ENCODE results near the gene PROK2.
A peak's percentile ranks its signal among the peaks of the same experiment; 100 is the strongest.

The PROK2 gene, protein sequence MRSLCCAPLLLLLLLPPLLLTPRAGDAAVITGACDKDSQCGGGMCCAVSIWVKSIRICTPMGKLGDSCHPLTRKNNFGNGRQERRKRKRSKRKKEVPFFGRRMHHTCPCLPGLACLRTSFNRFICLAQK

DNA sequence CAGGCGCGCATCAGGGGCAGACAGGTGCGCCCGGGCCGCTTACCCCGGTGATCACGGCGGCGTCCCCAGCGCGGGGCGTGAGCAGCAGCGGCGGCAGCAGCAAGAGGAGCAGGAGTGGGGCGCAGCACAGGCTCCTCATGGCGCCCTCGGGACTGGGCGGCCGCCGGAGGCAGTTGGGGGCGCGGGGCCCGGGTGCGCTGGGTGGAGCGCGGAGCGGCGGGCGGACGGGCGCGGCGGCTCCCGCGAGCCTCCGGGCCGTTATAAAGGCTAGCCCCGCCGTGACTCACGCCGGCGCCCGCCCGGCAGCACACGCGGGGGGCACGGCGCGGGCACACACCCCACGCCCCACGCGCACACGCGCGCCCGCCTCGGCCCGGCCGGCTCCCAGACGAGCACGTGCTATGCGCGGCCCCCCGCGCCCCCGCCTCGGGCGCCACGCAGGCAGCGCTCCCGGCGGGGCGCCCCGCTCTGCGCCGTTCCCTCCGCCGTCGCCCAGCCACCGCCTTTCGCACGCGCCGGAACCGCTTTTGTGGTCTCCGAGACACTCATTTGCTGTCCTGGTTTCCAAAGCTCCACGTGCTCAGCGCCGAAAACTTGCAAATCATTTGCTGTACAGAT lies at the start of gene PROK2:
Gene PROK2 (minus strand): TSS at position 235 of the 618 bp plus-strand sequence. CDS start 96 bp downstream, at position 139.
- DNase-seq = peak; percentile 20 to 31

DNA sequence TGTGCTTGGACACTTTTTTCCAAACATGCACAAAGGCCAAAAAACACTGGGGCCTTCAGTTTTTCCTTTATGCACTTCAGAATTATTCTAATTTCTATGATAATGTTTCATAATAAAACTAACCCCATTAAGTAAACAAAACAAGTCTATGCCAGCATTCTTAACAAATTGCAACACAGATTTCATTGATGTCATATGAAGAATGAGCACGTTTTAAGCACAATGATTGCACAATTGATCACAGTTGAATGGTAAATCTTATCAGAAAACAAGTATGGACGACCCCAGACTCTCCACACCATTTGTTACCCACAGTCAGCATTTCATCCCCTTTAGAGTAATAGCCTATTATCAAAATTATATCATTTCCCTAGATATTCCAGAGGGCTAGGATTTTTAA lies 46.7 kb upstream of the PROK2 start:
- DNase-seq = no peak

DNA sequence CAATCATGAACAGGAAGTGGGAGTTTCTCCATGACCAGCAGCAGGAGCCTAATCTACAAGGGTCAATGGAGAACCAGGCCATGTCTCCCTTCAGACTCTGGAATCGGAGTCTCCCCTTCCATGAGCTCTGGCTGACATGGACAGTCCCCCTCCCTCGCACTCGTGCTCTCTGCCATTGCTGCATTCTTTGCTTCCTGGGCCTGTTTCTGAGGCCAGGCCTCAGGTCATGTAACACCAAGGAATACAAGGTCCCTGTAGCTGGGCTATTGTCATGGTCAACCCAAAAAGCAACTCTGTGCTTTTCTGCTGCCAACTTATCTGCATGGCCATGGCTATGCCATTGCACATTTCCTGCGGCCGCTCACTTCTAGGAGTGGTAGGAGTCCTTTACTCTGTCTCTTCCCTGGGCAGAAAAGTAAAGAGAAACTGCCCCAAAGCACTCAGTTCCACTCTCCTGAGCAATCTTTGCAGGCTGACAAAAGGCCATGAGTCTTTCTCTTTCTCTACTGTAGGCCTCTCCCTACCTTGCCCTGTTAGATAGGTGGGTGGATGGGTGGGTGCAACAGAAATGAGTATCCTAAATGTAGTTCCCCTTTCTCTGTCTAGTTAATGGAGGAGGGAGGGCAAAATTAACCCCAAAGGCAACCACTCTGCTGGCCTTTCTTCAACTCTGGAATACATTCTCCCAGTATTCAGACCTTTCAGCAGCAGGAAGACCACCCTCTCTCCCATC lies 40.8 kb upstream of the PROK2 start:
- DNase-seq = no peak

DNA sequence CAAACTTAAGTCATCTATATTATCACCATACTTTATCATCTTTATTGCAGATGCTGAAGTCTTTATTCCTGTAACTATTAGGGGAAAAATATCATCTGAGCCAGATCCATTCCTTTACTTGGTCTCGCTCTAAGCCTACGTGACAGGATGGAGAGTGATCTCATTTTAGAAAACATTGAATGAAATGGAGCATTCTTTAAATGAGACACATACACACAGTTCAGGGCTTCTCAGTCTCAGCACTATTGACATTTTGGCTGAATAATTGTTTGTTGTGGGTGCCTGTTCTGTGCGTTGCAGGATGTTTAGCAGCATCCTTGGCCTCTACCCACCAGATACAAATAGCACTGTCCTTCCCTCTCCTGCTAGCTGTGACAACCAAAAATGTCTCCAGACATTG lies 36.2 kb upstream of the PROK2 start:
- no peak for DNase-seq

DNA sequence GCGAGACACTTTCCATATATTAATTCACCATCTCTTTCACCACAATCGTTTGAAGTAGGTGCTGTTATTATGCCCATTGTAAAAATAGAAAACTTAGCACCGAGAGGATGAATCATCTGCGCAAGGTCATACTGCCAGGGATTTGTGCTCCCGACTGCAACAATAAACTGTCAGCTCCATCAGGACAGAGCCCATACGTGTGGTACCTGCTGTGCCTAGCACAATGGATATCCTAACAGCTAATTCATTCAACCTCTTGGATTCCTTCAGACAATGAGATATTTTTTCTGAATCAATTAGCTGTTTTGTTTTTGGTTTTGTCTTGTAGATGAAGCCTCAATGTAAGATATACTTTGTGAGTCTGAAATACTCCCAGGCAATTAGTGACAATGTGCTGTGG lies 32.3 kb upstream of the PROK2 start:
- DNase-seq = no peak

DNA sequence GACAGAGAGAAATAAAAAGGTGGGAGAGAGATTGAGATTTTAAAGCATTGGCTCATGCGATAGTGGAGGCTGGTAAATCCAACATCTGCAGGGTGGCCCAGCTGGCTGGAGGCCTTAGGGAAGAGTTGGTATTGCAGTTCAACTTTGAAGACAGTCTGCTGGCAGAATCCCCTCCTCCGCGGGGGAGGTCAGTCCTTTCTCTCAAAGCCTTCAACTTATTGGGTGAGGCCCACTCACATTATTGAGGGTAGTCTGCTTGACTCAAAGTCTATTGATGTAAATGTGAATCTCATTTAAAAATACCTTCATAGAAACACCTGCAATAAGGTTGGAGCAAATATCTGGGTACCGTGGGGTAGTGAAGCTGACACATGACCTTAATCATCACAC lies 31.8 kb upstream of the PROK2 start:
- no peak for DNase-seq

DNA sequence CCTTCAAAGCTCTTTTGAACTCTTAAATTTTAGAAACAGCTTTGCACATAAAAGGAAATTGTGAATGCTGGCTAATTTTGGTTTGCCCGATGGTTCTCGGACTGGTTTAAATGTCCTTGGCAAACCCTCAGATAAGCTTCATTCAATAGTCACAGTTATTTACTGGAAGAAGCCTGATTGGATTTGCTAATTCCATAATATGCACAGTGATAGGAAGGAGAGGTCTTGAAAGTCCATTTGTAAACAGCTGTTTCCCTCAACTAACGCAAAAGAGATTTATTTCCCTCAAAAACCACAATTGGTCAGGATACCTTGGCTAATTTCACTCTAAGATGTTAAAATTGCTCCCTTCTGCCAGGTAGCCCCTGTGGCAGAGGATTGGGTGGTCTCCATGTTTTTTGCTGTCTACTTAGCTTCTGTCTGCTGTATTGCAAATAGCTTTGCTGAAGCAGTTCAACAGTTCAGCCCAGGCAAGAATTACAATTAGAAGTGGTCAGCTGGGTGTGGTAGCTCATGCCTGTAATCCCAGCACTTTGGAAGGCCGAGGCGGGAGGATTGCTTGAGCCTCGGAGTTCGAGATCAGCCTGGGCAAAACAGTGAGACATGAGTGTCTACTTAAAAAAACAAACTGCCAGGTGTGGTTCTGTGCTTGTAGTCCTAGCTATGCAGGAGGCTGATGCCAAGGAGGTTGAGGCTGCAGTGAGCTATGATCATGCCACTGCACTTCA lies 30.6 kb upstream of the PROK2 start:
- no peak for DNase-seq

DNA sequence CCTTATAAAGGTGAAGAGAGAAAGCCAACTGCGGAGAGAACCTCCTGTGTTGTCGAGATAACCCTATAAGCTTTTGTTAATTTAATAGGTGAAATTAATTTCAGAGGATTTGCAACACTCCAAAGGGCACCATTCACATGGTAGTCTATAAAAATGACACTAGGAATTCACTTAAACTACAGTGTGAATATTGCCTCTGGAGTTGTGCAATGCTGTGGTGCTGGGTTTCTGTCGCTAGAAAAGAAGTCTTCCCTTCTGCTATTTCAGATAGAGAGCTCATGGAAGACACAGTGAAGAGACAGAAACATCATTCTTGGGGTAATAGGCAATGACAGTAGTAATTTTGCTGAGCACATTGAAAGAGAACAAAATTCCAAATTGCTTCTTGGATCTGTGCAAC lies 28.8 kb upstream of the PROK2 start:
- DNase-seq = no peak

DNA sequence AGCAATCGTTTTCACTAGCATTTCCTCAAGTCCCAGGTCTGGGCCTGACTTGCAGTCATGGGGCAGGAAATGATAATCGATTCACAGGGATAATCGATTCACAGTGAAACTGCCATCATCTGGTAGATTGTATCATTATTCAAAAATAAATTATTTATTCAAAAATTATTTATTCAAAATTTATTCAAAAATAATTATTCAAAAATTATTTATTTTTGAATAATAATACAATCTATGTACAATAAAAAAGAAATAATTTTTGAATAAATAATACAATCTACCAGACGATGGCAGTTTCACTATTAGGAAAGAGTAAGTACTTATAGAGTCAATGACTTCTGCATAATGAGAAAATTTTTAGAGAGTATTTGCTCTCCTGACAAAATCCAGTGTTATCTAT lies 28.1 kb upstream of the PROK2 start:
- DNase-seq = no peak

DNA sequence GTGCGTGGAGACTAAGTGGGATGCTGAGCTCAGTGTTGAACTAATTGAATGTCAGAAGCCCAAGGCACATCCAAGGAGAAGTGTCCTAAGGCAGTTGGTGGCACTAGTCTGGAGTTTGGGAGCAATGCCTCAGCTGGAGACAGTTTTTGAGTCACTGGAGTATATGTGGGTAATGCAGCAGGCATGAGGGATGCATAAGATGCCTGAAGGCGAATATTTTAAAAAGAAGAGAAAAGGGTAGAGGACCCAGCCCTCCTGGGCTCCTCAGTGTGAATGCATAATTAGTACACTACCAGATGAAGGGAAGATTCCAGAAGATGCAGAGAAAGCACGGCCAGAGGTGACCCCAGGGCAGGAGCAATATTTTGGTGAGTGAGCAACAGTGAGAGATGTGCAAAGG lies 25.1 kb upstream of the PROK2 start:
- no peak for DNase-seq

DNA sequence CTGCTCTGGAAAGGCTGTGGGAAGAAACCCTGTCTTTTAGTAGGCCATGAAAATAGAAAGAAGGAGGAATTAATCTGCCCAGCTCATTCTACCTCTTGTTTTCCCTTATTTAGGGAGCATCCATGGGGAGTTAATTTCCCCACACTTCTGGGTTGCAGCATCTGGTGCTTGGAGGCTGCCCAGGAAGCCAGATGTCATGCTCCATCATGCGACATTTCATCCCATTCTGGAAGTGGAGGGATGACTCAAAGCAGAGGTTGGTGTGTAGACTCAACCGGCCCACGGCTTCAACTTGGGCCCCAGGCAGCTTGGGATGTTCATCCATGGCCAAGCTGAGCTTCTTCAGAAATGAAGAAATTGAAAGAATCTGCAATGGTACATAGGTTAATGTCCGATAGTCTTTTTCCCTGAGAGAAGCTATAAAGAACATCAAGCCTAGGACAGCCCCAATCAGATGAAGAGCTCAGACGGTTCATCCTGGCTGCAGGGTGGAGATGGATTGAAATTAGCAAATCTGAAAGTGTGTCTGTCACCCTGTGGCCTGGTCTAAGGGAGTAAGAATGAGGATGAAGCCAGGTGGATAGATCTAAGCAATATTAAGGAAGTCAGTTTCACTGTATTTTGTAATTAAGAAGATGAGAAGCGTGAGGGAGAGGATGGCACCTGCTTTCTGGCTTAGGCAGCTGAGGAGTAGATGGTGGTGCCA lies 24.5 kb upstream of the PROK2 start:
- DNase-seq = no peak

DNA sequence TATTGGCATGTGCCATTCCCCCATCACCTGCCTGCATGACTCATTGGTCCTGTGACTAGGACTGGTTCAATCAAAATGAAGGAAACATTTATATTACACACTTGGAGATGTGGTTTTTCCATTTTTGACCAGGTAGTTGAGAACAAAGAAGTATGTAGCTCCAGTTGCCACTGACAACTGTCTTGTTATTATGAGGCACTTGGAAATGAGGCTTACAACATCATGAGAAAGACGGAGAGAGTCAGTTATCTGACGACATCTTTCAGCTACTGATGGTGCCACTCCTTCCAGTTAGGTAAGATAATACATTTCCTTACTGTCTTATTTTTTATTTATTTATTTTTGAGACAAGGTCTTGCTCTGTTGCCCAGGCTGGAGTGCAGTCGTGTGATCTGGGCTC lies 21.8 kb upstream of the PROK2 start:
- DNase-seq = no peak

DNA sequence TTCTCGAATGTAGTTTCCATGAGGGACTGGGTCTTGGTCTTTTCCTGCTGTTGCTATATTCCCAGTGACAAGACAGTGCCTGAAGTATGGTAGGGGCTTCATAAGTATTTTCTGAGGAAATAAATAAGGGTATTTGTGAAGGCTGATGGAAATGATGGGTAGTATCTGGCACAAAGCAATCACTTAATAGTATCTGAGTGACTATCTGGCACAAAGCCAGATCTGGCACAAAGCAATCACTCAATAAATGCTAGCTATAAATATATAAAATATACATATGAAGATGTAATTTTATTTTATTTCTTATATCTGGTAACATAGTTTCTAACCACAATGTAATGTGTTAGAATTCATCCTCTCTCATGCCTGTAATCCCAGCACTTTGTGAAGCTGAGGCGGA lies 20.7 kb upstream of the PROK2 start:
- DNase-seq = no peak

DNA sequence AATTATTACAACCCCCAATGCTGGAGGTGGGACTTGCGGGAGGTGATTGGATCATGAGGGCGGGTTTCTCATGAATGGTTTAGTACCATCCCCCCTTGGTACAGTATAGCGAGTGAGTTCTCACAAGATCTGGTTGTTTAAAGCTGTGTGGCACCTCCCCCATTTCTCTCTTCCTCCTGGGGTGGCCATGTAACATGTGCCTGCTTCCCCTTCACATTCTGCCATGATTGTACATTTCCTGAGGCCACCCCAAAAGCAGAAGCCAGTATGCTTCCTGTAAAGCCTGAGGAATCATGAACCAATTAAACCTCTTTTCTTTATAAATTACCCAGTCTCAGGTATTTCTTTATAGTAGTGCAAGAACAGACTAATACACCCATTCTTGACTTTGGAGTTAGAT lies 20.3 kb upstream of the PROK2 start:
- DNase-seq = no peak

DNA sequence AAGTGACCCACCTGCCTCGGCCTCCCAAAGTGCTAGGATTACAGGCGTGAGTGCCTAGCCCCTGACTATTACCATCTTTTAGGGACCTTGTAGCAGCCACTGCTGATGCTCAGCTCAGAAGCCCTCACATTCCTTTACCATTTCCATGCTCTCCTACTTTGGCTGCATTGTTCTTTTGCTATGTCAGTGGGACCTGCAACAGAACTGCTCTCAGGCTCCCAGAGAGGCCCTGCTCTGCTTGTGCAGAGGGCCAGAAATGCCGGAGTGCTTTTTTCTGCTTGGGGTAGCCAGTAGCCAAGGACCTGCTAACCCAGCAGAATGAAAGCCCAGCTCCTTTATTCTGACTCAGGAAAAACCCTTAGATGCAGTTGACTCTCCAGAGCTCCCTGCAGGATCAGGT lies 18.3 kb upstream of the PROK2 start:
- no peak for DNase-seq

DNA sequence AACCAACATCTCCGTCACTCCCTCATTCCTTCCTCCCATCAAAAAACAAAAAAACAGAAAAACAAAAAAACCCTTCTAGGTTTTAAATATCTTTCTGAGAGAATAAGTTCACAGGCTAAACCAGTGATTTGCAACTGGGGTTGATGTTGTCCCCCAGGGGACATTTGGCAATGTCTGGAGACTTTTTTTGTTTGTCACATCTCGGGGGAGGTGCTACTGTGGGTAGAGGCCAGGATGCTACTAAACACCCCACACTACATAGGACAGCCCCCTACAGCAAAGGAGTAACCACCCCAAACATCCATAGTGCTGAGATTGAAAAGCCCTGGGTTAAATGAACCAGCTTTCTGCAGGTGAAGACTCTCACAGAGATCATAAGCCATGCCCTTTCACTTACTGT lies 17.0 kb upstream of the PROK2 start:
- DNase-seq = no peak

DNA sequence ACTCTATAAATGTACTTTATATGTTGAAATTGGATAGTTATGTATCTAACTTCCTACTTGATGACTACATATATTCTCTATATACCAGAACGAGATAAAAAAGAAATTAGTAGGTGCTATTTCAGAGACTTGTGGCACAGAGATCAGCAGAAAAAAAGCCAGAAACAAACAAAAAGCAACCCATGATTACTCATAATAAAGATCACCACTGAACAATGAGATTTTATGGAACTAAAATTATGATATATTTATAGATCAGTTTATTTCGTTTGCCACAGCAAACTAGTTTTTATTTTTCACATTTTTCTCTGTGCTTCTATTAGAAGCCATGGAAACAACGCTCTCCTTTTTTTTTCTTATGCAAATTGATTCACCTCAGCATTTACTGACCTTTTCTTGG lies 15.1 kb upstream of the PROK2 start:
- DNase-seq = no peak

DNA sequence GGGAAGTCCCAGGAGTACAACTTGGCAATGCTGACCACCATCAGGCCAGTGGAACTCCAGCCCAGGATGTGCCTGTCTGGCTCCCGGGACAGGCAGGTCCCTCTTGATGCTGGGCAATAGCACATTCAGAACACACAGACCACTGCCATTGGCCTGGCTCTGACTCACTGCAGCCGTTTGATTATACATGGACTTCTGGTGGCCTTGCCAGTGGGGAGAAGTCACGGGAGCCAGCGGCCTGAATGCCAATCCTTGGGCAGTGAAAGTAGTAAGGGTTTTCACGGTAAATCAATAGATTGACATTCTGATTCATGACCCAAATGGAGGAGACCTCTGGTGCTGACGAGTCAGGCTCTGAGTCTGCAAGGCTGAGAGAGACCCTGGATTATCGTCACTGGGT lies 12.5 kb upstream of the PROK2 start:
- DNase-seq = no peak

DNA sequence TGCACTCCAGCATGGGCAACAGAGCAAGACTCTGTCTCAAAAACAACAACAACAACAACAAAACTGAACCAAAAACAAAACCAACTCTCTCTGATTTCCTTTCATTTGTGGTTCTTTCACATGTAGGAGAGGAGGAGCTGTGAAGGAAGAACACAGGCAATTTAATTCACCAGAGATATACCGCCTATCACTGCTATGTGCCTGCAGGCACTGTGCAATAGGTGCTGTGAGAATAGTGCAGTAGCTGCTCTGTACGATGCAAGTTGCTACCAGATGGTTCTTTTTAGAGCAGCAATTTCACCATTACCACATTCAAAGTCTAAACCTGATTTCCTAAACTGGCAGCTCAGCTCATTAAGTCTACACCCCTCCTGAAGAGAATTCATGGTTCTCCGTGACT lies 11.3 kb upstream of the PROK2 start:
- DNase-seq = no peak

DNA sequence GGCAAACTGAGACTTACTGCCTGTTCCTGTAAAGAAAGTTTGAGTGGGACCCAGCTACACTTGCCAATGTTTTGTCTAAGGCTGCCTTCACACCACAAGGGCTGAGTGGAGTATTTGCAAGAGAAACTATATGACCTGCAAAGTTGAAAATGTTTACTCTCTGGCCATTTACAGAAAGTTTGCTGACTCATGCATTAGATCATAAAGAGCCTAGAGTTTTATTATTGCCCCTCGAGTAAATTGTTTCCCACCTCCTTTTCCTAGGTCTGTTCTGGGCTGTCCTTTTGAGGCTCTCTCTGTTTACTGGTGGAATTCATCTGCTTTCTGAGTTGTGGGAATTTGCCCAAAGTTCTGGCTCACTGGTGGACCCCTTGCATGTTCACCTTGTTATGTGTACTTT lies 6.7 kb upstream of the PROK2 start:
- no peak for DNase-seq

DNA sequence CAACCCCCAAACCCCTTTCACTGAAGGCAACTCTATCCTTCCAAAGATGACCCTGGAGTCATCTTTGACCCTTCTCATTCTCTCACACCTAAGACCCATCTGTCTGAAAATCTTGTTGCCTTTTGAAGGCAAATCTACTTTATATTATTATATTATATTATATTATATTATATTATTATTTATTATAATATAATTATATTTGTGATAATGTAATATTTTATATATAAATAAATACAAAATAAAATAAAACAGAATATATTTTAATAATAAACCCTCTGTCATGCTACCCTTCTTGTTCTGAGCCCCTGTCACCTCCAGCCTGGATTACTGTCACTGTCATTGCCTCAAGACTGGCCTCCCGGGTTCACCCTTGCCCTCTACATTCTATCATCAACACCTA lies 5.0 kb upstream of the PROK2 start:
- no peak for DNase-seq

DNA sequence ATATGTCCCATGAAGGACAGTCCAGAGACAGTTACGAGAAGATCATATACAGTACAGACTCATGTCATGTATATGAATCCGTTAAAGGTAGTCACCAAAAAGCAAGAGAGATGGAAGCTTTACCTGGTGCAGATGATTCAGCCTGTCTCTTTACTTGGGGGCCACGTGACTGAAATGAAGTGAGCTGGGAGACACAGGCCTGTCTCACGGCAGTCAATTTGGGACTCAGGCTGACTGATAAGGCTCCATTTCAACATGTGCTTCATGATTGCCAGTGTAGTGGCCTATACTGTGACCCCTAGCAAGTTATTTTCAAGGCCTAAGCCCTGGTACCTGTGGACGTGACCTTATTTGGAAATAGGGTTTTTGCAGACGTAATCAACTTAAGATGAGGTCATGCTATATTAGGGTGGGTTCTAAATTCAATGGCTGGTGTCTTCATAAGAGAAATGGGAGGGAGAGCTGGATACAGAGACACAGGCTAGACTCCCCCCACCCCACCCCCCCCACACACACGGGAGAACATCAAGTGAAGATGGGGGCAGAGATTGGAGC lies 3.0 kb upstream of the PROK2 start:
- no peak for DNase-seq

DNA sequence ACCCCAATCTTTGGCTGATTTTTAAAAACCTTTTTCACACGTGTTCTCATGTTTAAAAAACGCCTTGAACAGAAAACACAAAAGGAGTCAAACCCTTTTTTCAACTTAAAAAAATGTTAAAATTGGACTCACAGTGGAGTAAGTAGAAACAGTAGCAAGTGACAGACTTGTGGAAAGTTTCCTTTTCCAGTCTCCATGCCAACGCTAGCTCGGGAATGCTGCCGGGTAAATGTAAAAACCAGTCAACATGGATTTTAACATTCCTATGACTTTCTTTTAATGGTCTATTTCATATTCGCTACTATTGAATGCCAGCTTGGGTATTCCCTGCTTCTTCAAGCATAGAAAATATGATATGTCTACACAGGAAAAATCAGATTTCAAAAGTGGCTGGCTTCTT lies 1.6 kb upstream of the PROK2 start:
- no peak for DNase-seq
